IMR-90 (cell line): ENCODE results near the gene FAM124A. TPM values are rescaled to one million over a fixed set of nuclear protein-coding genes. Genes with fewer than 3 reads are reported as not detected.

Experiments used
- ATAC-seq: fragments of 200-7000 bp; cut with Tn5 transposase; 2 replicates; pipeline ENCODE4 v1.9.1; 2020; ENCODE audit warnings: low read depth, mild to moderate bottlenecking, moderate library complexity
- BruUV-seq: library from RNA; stranded (reverse); fragments of 400-500 nt; replicated peaks from 2 replicates; lab custom pipeline; 2021; lab: Mats Ljungman, UMichigan
- CTCF ChIA-PET: fragments of 300-600 bp; formaldehyde crosslinking; extraction: SDS; loops from one replicate; lab custom pipeline; 2021; ENCODE audit warnings: antibody characterized with exemption; lab: Yijun Ruan, JAX
- POLR2A ChIA-PET: fragments of 300-600 bp; sonication (Branson Sonifier 250); formaldehyde crosslinking; loops from one replicate; lab custom pipeline; 2022; ENCODE audit warnings: antibody characterized with exemption; ENCODE audit not compliant: unreplicated experiment; lab: Charles Lee
- DNase-seq: peaks from one replicate; pipeline ENCODE4 v3.0.0; 2013
- H2AFZ ChIP-seq: replicated peaks from 2 replicates; pipeline ENCODE3; 2013; ENCODE audit warnings: low read length, mild to moderate bottlenecking; ENCODE audit not compliant: poor library complexity
- H2AK5ac ChIP-seq: 2 replicates; pipeline ENCODE4 v1.6.1; 2013; ENCODE audit warnings: low read depth, low read length, inconsistent platforms
- H2AK9ac ChIP-seq: replicated peaks from 2 replicates; pipeline ENCODE3; 2013; ENCODE audit warnings: mild to moderate bottlenecking, low read depth, low read length, moderate library complexity; ENCODE audit not compliant: poor library complexity
- H2BK120ac ChIP-seq: 2 replicates; pipeline ENCODE4 v1.6.1; 2013; ENCODE audit warnings: low read depth, low read length, inconsistent platforms
- H2BK15ac ChIP-seq: 3 replicates; pipeline ENCODE4 v1.6.1; 2013; ENCODE audit warnings: low read depth, low read length, inconsistent platforms
- H2BK20ac ChIP-seq: 2 replicates; pipeline ENCODE4 v1.6.1; 2013; ENCODE audit warnings: low read depth, mild to moderate bottlenecking, inconsistent platforms, low read length, moderate library complexity
- H2BK5ac ChIP-seq: 2 replicates; pipeline ENCODE4 v1.6.1; 2013; ENCODE audit warnings: mild to moderate bottlenecking, low read depth, low read length, inconsistent platforms; ENCODE audit not compliant: poor library complexity, severe bottlenecking
- H3K14ac ChIP-seq: replicated peaks from 2 replicates; pipeline ENCODE4 v1.6.1; 2013; ENCODE audit warnings: low read depth, low read length, inconsistent platforms
- H3K18ac ChIP-seq: 2 replicates; pipeline ENCODE4 v1.6.1; 2013; ENCODE audit warnings: low read depth, low read length, control low read depth
- H3K23ac ChIP-seq: 2 replicates; pipeline ENCODE4 v1.6.1; 2013; ENCODE audit warnings: low read depth, low read length, inconsistent platforms
- H3K27ac ChIP-seq: 2 replicates; pipeline ENCODE4 v1.5.1; 2013; ENCODE audit warnings: mild to moderate bottlenecking, control low read depth, low read length; ENCODE audit not compliant: insufficient read depth
- H3K27me3 ChIP-seq: 2 replicates; pipeline ENCODE4 v1.6.1; 2013; ENCODE audit warnings: low read length; ENCODE audit not compliant: control insufficient read depth, insufficient read depth
- H3K36me3 ChIP-seq: 2 replicates; pipeline ENCODE4 v1.6.1; 2013; ENCODE audit warnings: low read length, mixed read lengths; ENCODE audit not compliant: control insufficient read depth, insufficient read depth
- H3K4ac ChIP-seq: 2 replicates; pipeline ENCODE4 v1.6.1; 2013; ENCODE audit warnings: low read depth, low read length, inconsistent platforms
- H3K4me1 ChIP-seq: 2 replicates; pipeline ENCODE4 v1.6.1; 2013; ENCODE audit warnings: low read length, mixed read lengths; ENCODE audit not compliant: control insufficient read depth, insufficient read depth
- H3K4me2 ChIP-seq: 2 replicates; pipeline ENCODE4 v1.6.1; 2013; ENCODE audit warnings: low read depth, mild to moderate bottlenecking, control low read depth, low read length, moderate library complexity
- H3K4me3 ChIP-seq: 2 replicates; pipeline ENCODE4 v1.5.1; 2013; ENCODE audit warnings: low read depth, mild to moderate bottlenecking, control low read depth, low read length, moderate library complexity; ENCODE audit not compliant: insufficient read depth
- H3K56ac ChIP-seq: 2 replicates; pipeline ENCODE4 v1.6.1; 2013; ENCODE audit warnings: low read length, inconsistent platforms; ENCODE audit not compliant: insufficient read depth; ENCODE audit errors: extremely low read depth
- H3K79me1 ChIP-seq, 2 experiments: 2 replicates each; pipeline ENCODE4 v1.6.1; 2013; ENCODE audit warnings: low read length in 2 of 2, inconsistent platforms in 1 of 2, low read depth in 1 of 2
- H3K9ac ChIP-seq: 2 replicates; pipeline ENCODE4 v1.6.1; 2013; ENCODE audit warnings: low read depth, low read length, control low read depth
- H3K9me1 ChIP-seq: 2 replicates; pipeline ENCODE4 v1.6.1; 2013; ENCODE audit warnings: low read length, inconsistent platforms; ENCODE audit not compliant: insufficient read depth
- H3K9me3 ChIP-seq: 2 replicates; pipeline ENCODE4 v1.6.1; 2013; ENCODE audit warnings: low read length; ENCODE audit not compliant: control insufficient read depth, insufficient read depth
- H4K20me1 ChIP-seq: 2 replicates; pipeline ENCODE4 v1.6.1; 2013; ENCODE audit warnings: low read length, inconsistent platforms; ENCODE audit not compliant: insufficient read depth
- H4K5ac ChIP-seq: 2 replicates; pipeline ENCODE4 v1.6.1; 2013; ENCODE audit warnings: mild to moderate bottlenecking, low read depth, low read length, control low read depth
- H4K8ac ChIP-seq, 2 experiments: 2 replicates each; pipeline ENCODE4 v1.6.1; 2013; ENCODE audit warnings: low read depth in 2 of 2, low read length in 2 of 2, control low read depth in 1 of 2, inconsistent platforms in 1 of 2
- H4K91ac ChIP-seq: 2 replicates; pipeline ENCODE4 v1.6.1; 2013; ENCODE audit warnings: low read depth, low read length, inconsistent platforms; ENCODE audit not compliant: insufficient read depth
- CEBPB ChIP-seq: IDR thresholded peaks from 2 replicates; pipeline ENCODE4 v1.6.1; 2012; ENCODE audit warnings: low read depth, low read length, improper control_type of control experiment
- CTCF ChIP-seq: conservative IDR thresholded peaks from 2 replicates; pipeline ENCODE4 v1.5.1; 2012; ENCODE audit warnings: mild to moderate bottlenecking, low read depth, low read length, improper control_type of control experiment
- FOS ChIP-seq: fragments of 150-350 bp; IDR thresholded peaks from 2 replicates; pipeline ENCODE4 v1.6.1; 2016; ENCODE audit warnings: low read depth, low read length
- MAFK ChIP-seq: IDR thresholded peaks from 2 replicates; pipeline ENCODE4 v1.6.1; 2012; ENCODE audit warnings: low read depth, low read length, improper control_type of control experiment
- MAZ ChIP-seq: IDR thresholded peaks from 2 replicates; pipeline ENCODE4 v1.6.1; 2012; ENCODE audit warnings: low read depth, mild to moderate bottlenecking, low read length, improper control_type of control experiment, moderate library complexity, borderline replicate concordance
- MXI1 ChIP-seq: IDR thresholded peaks from 2 replicates; pipeline ENCODE4 v1.6.1; 2012; ENCODE audit warnings: low read depth, mild to moderate bottlenecking, low read length, moderate library complexity, borderline replicate concordance
- RAD21 ChIP-seq: IDR thresholded peaks from 2 replicates; pipeline ENCODE4 v1.6.1; 2012; ENCODE audit warnings: low read length, improper control_type of control experiment
- RCOR1 ChIP-seq: IDR thresholded peaks from 2 replicates; pipeline ENCODE4 v1.6.1; 2012; ENCODE audit warnings: mild to moderate bottlenecking, low read length, improper control_type of control experiment; ENCODE audit not compliant: insufficient replicate concordance
- RFX5 ChIP-seq: IDR thresholded peaks from 2 replicates; pipeline ENCODE4 v1.8.0; 2012; ENCODE audit warnings: low read depth, mild to moderate bottlenecking, low read length, moderate library complexity
- USF2 ChIP-seq: fragments of 150-350 bp; IDR thresholded peaks from 2 replicates; pipeline ENCODE4 v1.6.1; 2017; ENCODE audit warnings: mild to moderate bottlenecking, antibody characterized with exemption, low read length, low read depth
- WGBS, 2 experiments: methylation state at CpG; one replicate each; pipeline versions ENCODE4 v1.1.5 to v1.1.7; 2013; ENCODE audit warnings: missing lambda C conversion rate in 2 of 2; ENCODE audit not compliant: insufficient read length in 1 of 2; ENCODE audit errors: extremely low coverage in 2 of 2; 5-methylcytosine and 5-hydroxymethylcytosine counted together
- dilution Hi-C: fragments of 300-500 bp; cut with HindIII; formaldehyde crosslinking; loops from one replicate; pipeline ENCODE4 v1.14.3; 2018; ENCODE audit warnings: low sequenced_read_pairs; ENCODE audit not compliant: unreplicated experiment
- in situ Hi-C: fragments of 300-500 bp; cut with MboI; formaldehyde crosslinking; loops from 3 replicates; pipeline ENCODE4 v1.14.3; 2019; ENCODE audit warnings: low sequenced_read_pairs, inconsistent platforms, mixed read lengths
- intact Hi-C: fragments of 100-400 bp; cut with micrococcal nuclease; formaldehyde crosslinking; loops from 2 replicates; pipeline ENCODE4 v1.10.0; 2022
- polyA plus RNA-seq, 3 experiments: library from polyadenylated mRNA; depleted of rRNA; stranded (reverse); fragments of >200 nt; gene quantifications; 2 replicates each; pipeline ENCODE4 v1.2.3, GENCODE V29; 2012; ENCODE audit warnings: low replicate concordance in 1 of 3
- total RNA-seq: library from RNA; depleted of rRNA; stranded (reverse); fragments of >200 nt; gene quantifications from 2 replicates; pipeline ENCODE4 v1.2.3, GENCODE V29; 2012

The FAM124A gene
- total and polyA plus RNA-seq, 2 of the 4 experiments (the other 2 are of a cell fraction) = 0.03 TPM; not detected in 1

GRCh38 chr13:51201886-51202285 lies 20.3 kb upstream of the FAM124A start:
- Histone ChIP-seq H3K4me1 (no peaks in the 10 kb centered on the region), H3K9ac (no peak overlapping the region), H2BK120ac (no peak overlapping the region), H3K4ac (no peak overlapping the region), H2AK5ac (no peak overlapping the region), H3K27ac (no peak overlapping the region), H3K4me3 (no peak overlapping the region), H2BK15ac (no peak overlapping the region), H3K27me3 (peaks cover 4% of the 10 kb centered on the region), H3K18ac (no peak overlapping the region), H4K8ac (no peak overlapping the region), H3K23ac (no peak overlapping the region), H3K36me3 (no peaks in the 10 kb centered on the region), H2BK20ac (no peak overlapping the region), H3K4me2 (no peak overlapping the region), H2BK5ac (no peak overlapping the region), H3K56ac (no peak overlapping the region), H3K79me1 (no peaks in the 10 kb centered on the region), H3K9me3 (no peaks in the 10 kb centered on the region), H3K14ac (no peak overlapping the region), H2AFZ (no peak overlapping the region), H2AK9ac (no peak overlapping the region), H4K5ac (no peak overlapping the region), H4K91ac (no peak overlapping the region), H3K9me1 (no peaks in the 10 kb centered on the region), H4K20me1 (no peaks in the 10 kb centered on the region)
- POLR2A ChIA-PET = no interaction called here
- CTCF ChIA-PET = no interaction called here
- no peak for DNase-seq
- BruUV-seq = no TSS peak
- dilution Hi-C loops (no loop called here), in situ Hi-C loops (no loop called here), intact Hi-C loops (no loop called here)
- ATAC-seq = no peak
- WGBS, 2 experiments = no CpG with 5 or more reads among the region's 2 CpGs
- TF ChIP-seq MAFK (no peak), RAD21 (no peak), CTCF (no peak), RFX5 (no peak), FOS (no peak), MXI1 (no peak), USF2 (no peak), RCOR1 (no peak), MAZ (no peak), CEBPB (no peak)
